Activated CD4-positive, alpha-beta memory T cell treated with anti-CD3 and anti-CD28 coated beads for 36 hours (primary cell): ENCODE measurements around the gene MSI1. TPM values are rescaled to one million over a fixed set of nuclear protein-coding genes. Genes with fewer than 3 reads are reported as not detected.

Source experiments
- CTCF ChIA-PET: fragments of 350-600 bp; sonication (Branson Sonifier 250); formaldehyde crosslinking; loops from one replicate; lab custom pipeline; 2021; ENCODE audit warnings: antibody characterized with exemption, inconsistent platforms; lab: Charles Lee
- POLR2A ChIA-PET: fragments of 350-600 bp; sonication (Branson Sonifier 250); formaldehyde crosslinking; loops from one replicate; lab custom pipeline; 2021; ENCODE audit warnings: antibody characterized with exemption; lab: Charles Lee
- DNase-seq: peaks from one replicate; pipeline ENCODE4 v3.0.0-alpha.2; 2020
- H3K27ac Mint-ChIP-seq: one replicate; pipeline ENCODE4 v1.8.0; 2021; ENCODE audit warnings: mixed read lengths
- H3K27me3 Mint-ChIP-seq: one replicate; pipeline ENCODE4 v1.8.0; 2021; ENCODE audit warnings: mixed read lengths
- H3K36me3 Mint-ChIP-seq: one replicate; pipeline ENCODE4 v1.8.0; 2021; ENCODE audit warnings: mixed read lengths
- H3K4me1 Mint-ChIP-seq: one replicate; pipeline ENCODE4 v1.8.0; 2021; ENCODE audit warnings: low read depth, mixed read lengths
- H3K4me3 Mint-ChIP-seq: one replicate; pipeline ENCODE4 v1.8.0; 2021; ENCODE audit warnings: mild to moderate bottlenecking, mixed read lengths
- H3K9me3 Mint-ChIP-seq: one replicate; pipeline ENCODE4 v1.8.0; 2021; ENCODE audit warnings: mixed read lengths
- intact Hi-C: fragments of 100-400 bp; cut with micrococcal nuclease; formaldehyde crosslinking; loops from one replicate; pipeline ENCODE4 v1.15.1; 2023
- total RNA-seq, 2 experiments: library from RNA; stranded (reverse); gene quantifications; one replicate each; pipeline ENCODE4 v1.2.3, GENCODE V29; 2021

MSI1 gene
- total RNA-seq, 2 experiments from 2014 or later, result 1.5 to 2.7 TPM

GRCh38 chr12:120301962-120302815, 66.8 kb downstream of the MSI1 start, which contains the start of gene SIRT4:
Gene SIRT4 (plus strand): TSS chr12:120302321. CDS start chr12:120303562, 1,241 bp downstream.
- Mint-ChIP-seq H3K27me3 (no peaks in the 10 kb centered on the region), H3K4me3 (peak within 1 kb of the TSS; percentile 90), H3K4me1 (peaks cover 8% of the 10 kb centered on the region), H3K36me3 (no peaks in the 10 kb centered on the region), H3K9me3 (no peaks in the 10 kb centered on the region), H3K27ac (peak within 1 kb of the TSS; percentile 70)
- POLR2A ChIA-PET, result interaction anchor here (0.6 to 2.2 kb wide), 6 partner anchors 10 to 242 kb away, joined by 3 to 89 read pairs (median 6); partner anchors contain the start of genes DYNLL1, RNU4-1, RNU4-2 and RPLP0
- peak; percentile 92 for DNase-seq
- CTCF ChIA-PET, result interaction anchor here (0.6 to 2.9 kb wide), 28 partner anchors 8 to 473 kb away, joined by 3 to 38 read pairs (median 3); partner anchors contain the start of genes MLEC, POP5, PXN and RNU4-1
- intact Hi-C loops, result loop anchor here (1.0 kb wide), 2 partner anchors 9 to 15 kb away; partner anchors contain the start of gene RNU4-1

DNA sequence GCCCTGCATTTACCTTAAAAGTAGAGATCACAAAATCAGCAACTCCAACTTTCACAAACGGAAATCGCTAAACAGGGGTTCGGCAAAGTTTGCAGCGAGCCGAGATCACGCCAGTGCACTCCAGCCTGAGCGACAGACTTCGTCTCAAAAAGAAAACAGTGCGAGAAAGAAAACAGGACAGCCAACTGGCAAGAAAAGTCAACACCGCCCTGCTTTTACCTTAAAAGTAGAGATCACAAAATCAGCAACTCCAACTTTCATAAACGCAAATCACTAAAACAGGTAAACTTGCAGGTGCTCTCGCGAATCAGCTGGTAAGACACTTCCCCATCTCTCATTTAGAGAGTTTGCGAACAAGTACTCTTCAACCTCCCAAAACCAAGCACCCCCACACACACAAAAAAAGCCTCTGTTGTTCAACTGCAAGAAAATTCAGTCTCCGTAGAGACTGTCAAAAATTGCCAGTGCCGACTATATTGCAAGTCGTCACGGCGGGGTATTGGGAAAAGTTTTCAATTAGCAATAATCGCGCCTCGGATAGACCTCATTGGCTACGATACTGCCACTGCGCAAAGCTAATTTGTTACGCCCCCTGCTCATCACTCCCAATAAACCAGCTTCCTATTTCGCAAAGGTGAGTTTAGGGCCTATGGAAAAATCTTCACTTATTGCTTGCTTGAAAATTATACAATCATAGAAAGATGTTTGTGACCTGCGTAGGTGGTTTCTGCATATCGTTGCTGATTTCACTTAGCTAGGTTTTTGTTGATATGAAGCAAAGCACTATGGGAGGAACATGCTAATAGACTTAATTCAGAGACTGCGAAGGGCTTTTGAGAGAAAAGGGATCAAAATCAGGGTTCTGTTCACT, 76.1 kb downstream of the MSI1 start, which contains the start of gene RNU4-1:
Gene RNU4-1 (minus strand): TSS at position 577 of the 871 bp plus-strand sequence.
- POLR2A ChIA-PET, result interaction anchor here (0.6 to 5.0 kb wide), 32 partner anchors 10 to 1365 kb away, joined by 3 to 261 read pairs (median 5); partner anchors contain the start of genes BICDL1, COQ5, GCN1 and PLA2G1B
- CTCF ChIA-PET, result interaction anchor here (0.8 to 14.0 kb wide), 6 partner anchors 9 to 63 kb away, joined by 4 to 150 read pairs (median 12); partner anchors contain the start of genes PXN and SIRT4
- no peaks in the 10 kb centered on the region for H3K36me3 Mint-ChIP-seq
- no peak within 1 kb of the TSS for H3K4me3 Mint-ChIP-seq
- intact Hi-C loops, result loop anchor here (1.0 to 10.0 kb wide), 6 partner anchors 9 to 392 kb away; partner anchors contain the start of genes MLEC, RPLP0 and SIRT4
- no peak within 1 kb of the TSS for H3K27ac Mint-ChIP-seq
- H3K9me3 Mint-ChIP-seq, result no peaks in the 10 kb centered on the region
- DNase-seq, result peak; percentile 87
- no peaks in the 10 kb centered on the region for H3K27me3 Mint-ChIP-seq
- H3K4me1 Mint-ChIP-seq, result peaks cover 5% of the 10 kb centered on the region

DNA sequence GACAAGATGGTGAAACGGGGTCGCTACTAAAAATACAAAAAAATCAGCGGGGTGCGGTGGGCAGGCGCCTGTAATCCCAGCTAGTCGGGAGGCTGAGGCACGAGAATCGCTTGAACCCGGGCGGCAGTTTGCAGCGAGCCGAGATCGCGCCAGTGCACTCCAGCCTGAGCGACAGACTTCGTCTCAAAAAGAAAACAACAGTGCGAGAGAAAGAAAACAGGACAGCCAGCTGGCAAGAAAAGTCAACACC, 76.6 kb downstream of the MSI1 start:
- Mint-ChIP-seq H3K4me1 (peaks cover 5% of the 10 kb centered on the region), H3K36me3 (no peaks in the 10 kb centered on the region), H3K9me3 (no peaks in the 10 kb centered on the region), H3K4me3 (no peak overlapping the region), H3K27ac (no peak overlapping the region), H3K27me3 (no peaks in the 10 kb centered on the region)
- ChIA-PET POLR2A (interaction anchor here (0.6 to 5.0 kb wide), 33 partner anchors 9 to 1366 kb away, joined by 3 to 261 read pairs (median 5); partner anchors contain the start of genes BICDL1, COQ5, GCN1 and PLA2G1B), CTCF (interaction anchor here (1.1 to 14.0 kb wide), 5 partner anchors 10 to 63 kb away, joined by 4 to 150 read pairs (median 14); partner anchors contain the start of genes PXN and SIRT4)
- no peak for DNase-seq
- intact Hi-C loops, result loop anchor here (2.0 to 10.0 kb wide), 3 partner anchors 174 to 392 kb away; partner anchors contain the start of gene MLEC

Other genes with a start within 250 kb of the MSI1 start
- 100 to 1,000 TPM; 121 TPM for gene GCN1, start 174.4 kb downstream of the MSI1 start, total RNA-seq
- 1,000 to 10,000 TPM; 4,273 to 4,368 TPM for gene RPLP0, start 168.1 kb downstream of the MSI1 start, total RNA-seq
- 10 to 100 TPM; 74.0 to 75.0 TPM for gene PXN, start 103.4 kb downstream of the MSI1 start, total RNA-seq
- gene RNU4-2, start 77.3 kb downstream of the MSI1 start, total RNA-seq, result 1,000 to 10,000 TPM; 2,395 to 2,750 TPM
- gene RNU4-1, start 75.9 kb downstream of the MSI1 start, total RNA-seq, result 1,000 to 10,000 TPM; 1,180 to 1,201 TPM
- 1 to 10 TPM; 1.8 to 2.0 TPM for gene SIRT4, start 66.8 kb downstream of the MSI1 start, total RNA-seq
- not detected for gene PLA2G1B, start 41.4 kb downstream of the MSI1 start, total RNA-seq
- gene COX6A1, start 68.9 kb upstream of the MSI1 start, total RNA-seq, result 100 to 1,000 TPM; 474 to 478 TPM
- 10 to 100 TPM; 32.2 to 34.6 TPM for gene TRIAP1, start 77.2 kb upstream of the MSI1 start, total RNA-seq
- gene GATC, start 77.3 kb upstream of the MSI1 start, total RNA-seq, result 10 to 100 TPM; 35.1 to 37.1 TPM
- gene SRSF9, start 100.6 kb upstream of the MSI1 start, total RNA-seq, result 100 to 1,000 TPM; 218 to 221 TPM
- 100 to 1,000 TPM; 176 to 184 TPM for gene DYNLL1, start 126.9 kb upstream of the MSI1 start, total RNA-seq
- 10 to 100 TPM; 30.1 to 31.6 TPM for gene COQ5, start 160.0 kb upstream of the MSI1 start, total RNA-seq
- gene RNF10, start 165.2 kb upstream of the MSI1 start, total RNA-seq, result 100 to 1,000 TPM; 188 to 210 TPM
- 10 to 100 TPM; 54.1 to 55.7 TPM for gene POP5, start 212.2 kb upstream of the MSI1 start, total RNA-seq